HEK293 (cell line): ENCODE data around the gene ARHGDIA.

Experiments used
- CTCF ChIA-PET: fragments of 350-600 bp; formaldehyde crosslinking; extraction: SDS; loops from one replicate; lab custom pipeline; 2021; ENCODE audit warnings: antibody characterized with exemption; lab: Yijun Ruan, JAX
- POLR2A ChIA-PET: fragments of 300-600 bp; formaldehyde crosslinking; extraction: SDS; loops from one replicate; lab custom pipeline; 2020; ENCODE audit warnings: antibody characterized with exemption, inconsistent platforms; lab: Yijun Ruan, JAX
- H3K27ac ChIP-seq: fragments of 200-500 bp; sonication (Bioruptor generic); 2 replicates; pipeline ENCODE4 v1.5.1; 2014; ENCODE audit warnings: low read depth, low read length, control low read depth, inconsistent platforms; ENCODE audit errors: extremely low read depth
- H3K36me3 ChIP-seq, 2 experiments: fragments of 200-500 bp in 1 of 2; sonication (Bioruptor generic) in 1 of 2; 1 replicate in 1 of 2; 2 replicates in 1 of 2; pipeline ENCODE4 v1.5.1; 2014 to 2017; ENCODE audit warnings: inconsistent platforms in 2 of 2, low read length in 2 of 2; ENCODE audit not compliant: control insufficient read depth in 2 of 2, insufficient read depth in 1 of 2
- H3K4me1 ChIP-seq: fragments of 200-500 bp; sonication (Bioruptor generic); 2 replicates; pipeline ENCODE4 v1.5.1; 2014; ENCODE audit warnings: mild to moderate bottlenecking, low read length, inconsistent platforms; ENCODE audit not compliant: control insufficient read depth, insufficient read depth
- H3K4me3 ChIP-seq: 2 replicates; pipeline ENCODE4 v1.5.1; 2011; ENCODE audit warnings: low read depth, mild to moderate bottlenecking, control low read depth, low read length, moderate library complexity
- H3K9me3 ChIP-seq: fragments of 200-500 bp; sonication (Bioruptor generic); 2 replicates; pipeline ENCODE4 v1.5.1; 2014; ENCODE audit warnings: low read depth, low read length, inconsistent platforms; ENCODE audit not compliant: control insufficient read depth, insufficient read depth
- GFI1B ChIP-seq: fragments of 450-650 bp; formaldehyde crosslinking; IDR thresholded peaks from 2 replicates; pipeline ENCODE4 v1.5.1; 2016; ENCODE audit warnings: missing biosample characterization, missing genetic modification characterization
- HOXA7 ChIP-seq: sonication (generic); formaldehyde crosslinking; IDR thresholded peaks from 2 replicates; pipeline ENCODE4 v1.8.1; 2022; ENCODE audit warnings: missing genetic modification reagents, borderline replicate concordance
- KLF1 ChIP-seq: fragments of 450-650 bp; formaldehyde crosslinking; IDR thresholded peaks from 2 replicates; pipeline ENCODE4 v1.5.1; 2016; ENCODE audit warnings: missing biosample characterization, missing genetic modification characterization
- ZBTB48 ChIP-seq: fragments of 450-650 bp; formaldehyde crosslinking; IDR thresholded peaks from 2 replicates; pipeline ENCODE4 v1.5.1; 2016; ENCODE audit warnings: missing biosample characterization, missing genetic modification characterization
- ZFP69B ChIP-seq: fragments of 450-650 bp; formaldehyde crosslinking; IDR thresholded peaks from 2 replicates; pipeline ENCODE4 v1.5.1; 2016; ENCODE audit warnings: missing biosample characterization, missing genetic modification characterization
- ZIC2 ChIP-seq: fragments of 450-650 bp; formaldehyde crosslinking; IDR thresholded peaks from 2 replicates; pipeline ENCODE4 v1.5.1; 2016; ENCODE audit warnings: missing biosample characterization, missing genetic modification characterization
- ZNF274 ChIP-seq, 2 experiments: fragments of 200-500 bp in 1 of 2; fragments of 450-650 bp in 1 of 2; sonication (Bioruptor generic) in 1 of 2; formaldehyde crosslinking in 1 of 2; IDR thresholded peaks; 2 replicates each; pipeline versions ENCODE4 v1.5.1 to v1.6.1; 2014 to 2016; ENCODE audit warnings: borderline replicate concordance in 1 of 2, inconsistent platforms in 1 of 2, low read length in 1 of 2, missing biosample characterization in 1 of 2, missing genetic modification characterization in 1 of 2
- ZNF366 ChIP-seq: fragments of 450-650 bp; formaldehyde crosslinking; conservative IDR thresholded peaks from 2 replicates; pipeline ENCODE4 v1.5.1; 2016; ENCODE audit warnings: missing biosample characterization, missing genetic modification characterization
- ZNF555 ChIP-seq: fragments of 450-650 bp; formaldehyde crosslinking; conservative IDR thresholded peaks from 2 replicates; pipeline ENCODE4 v1.5.1; 2017; ENCODE audit warnings: missing biosample characterization, mild to moderate bottlenecking, missing genetic modification characterization, inconsistent platforms
- ZNF629 ChIP-seq: fragments of 450-650 bp; formaldehyde crosslinking; IDR thresholded peaks from 2 replicates; pipeline ENCODE4 v1.5.1; 2017; ENCODE audit warnings: missing biosample characterization, missing genetic modification characterization
- ZNF658 ChIP-seq: fragments of 450-650 bp; formaldehyde crosslinking; IDR thresholded peaks from 2 replicates; pipeline ENCODE4; 2016; ENCODE audit warnings: missing biosample characterization, missing genetic modification characterization
- ZNF660 ChIP-seq: fragments of 450-650 bp; IDR thresholded peaks from 2 replicates; pipeline ENCODE4 v1.5.1; 2018; ENCODE audit warnings: missing biosample characterization, mild to moderate bottlenecking, missing genetic modification characterization
- ZNF837 ChIP-seq: fragments of 450-650 bp; formaldehyde crosslinking; IDR thresholded peaks from 2 replicates; pipeline ENCODE4 v1.5.1; 2016; ENCODE audit warnings: missing biosample characterization, missing genetic modification characterization
- ZSCAN23 ChIP-seq: fragments of 450-650 bp; formaldehyde crosslinking; IDR thresholded peaks from 2 replicates; pipeline ENCODE4 v1.5.1; 2016; ENCODE audit warnings: missing biosample characterization, missing genetic modification characterization
- TF ChIP-seq, protein P1 (sequence below): fragments of 450-650 bp; formaldehyde crosslinking; IDR thresholded peaks from 2 replicates; pipeline ENCODE4 v1.5.1; 2016; ENCODE audit warnings: missing biosample characterization, missing genetic modification characterization, low read depth
- TF ChIP-seq, protein P2 (sequence below): fragments of 450-650 bp; formaldehyde crosslinking; IDR thresholded peaks from 2 replicates; pipeline ENCODE4 v1.5.1; 2016; ENCODE audit warnings: missing biosample characterization, missing genetic modification characterization, low read depth
- TF ChIP-seq, protein P3 (sequence below): fragments of 450-650 bp; formaldehyde crosslinking; IDR thresholded peaks from 2 replicates; pipeline ENCODE4 v1.5.1; 2016; ENCODE audit warnings: missing biosample characterization, missing genetic modification characterization
- TF ChIP-seq, protein P4 (sequence below): fragments of 450-650 bp; formaldehyde crosslinking; IDR thresholded peaks from 2 replicates; pipeline ENCODE4 v1.5.1; 2016; ENCODE audit warnings: missing biosample characterization, missing genetic modification characterization
- TF ChIP-seq, protein P5 (sequence below): fragments of 450-650 bp; formaldehyde crosslinking; IDR thresholded peaks from 2 replicates; pipeline ENCODE4 v1.5.1; 2016; ENCODE audit warnings: missing biosample characterization, missing genetic modification characterization

The ARHGDIA gene

DNA sequence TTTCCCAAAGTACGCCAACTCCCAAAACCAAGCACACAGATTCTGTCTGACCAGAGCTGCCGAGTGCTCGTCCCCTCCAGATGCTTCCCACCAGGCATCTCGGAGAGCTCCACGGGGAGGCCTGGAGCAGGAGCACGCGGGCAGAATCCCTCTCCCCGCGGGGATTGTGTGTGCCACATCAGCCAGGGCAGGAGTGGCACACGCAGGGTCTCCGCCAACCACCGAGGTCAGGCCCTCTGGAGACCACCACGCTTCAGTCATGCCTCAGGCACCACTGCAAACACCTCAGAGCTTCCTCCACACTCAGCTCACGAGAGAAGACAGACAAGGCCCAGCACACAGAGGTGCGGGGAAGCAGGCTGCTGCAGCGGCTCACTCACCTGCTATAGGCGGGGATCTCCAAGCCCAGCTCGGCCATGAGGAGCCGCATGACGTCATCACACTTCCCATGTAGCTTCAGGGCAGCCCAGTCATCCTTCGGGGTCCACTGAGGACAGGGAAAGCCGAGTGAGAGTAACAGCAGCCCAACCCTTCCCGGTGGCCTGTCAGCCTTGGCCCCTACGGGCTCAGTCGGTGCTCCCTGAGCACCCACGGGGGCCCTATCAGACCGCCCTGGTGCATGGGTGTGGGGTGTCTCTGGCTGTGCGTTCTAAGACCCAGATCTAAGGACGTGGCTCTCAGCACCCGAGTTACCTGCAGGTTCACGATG, 42.4 kb upstream of the ARHGDIA start:
- Histone ChIP-seq H3K27ac (no peak overlapping the region), H3K9me3 (no peaks in the 10 kb centered on the region), H3K4me1 (peaks cover 10% of the 10 kb centered on the region)
- CTCF ChIA-PET, result interaction anchor here (0.7 to 1.0 kb wide), 5 partner anchors 11 to 106 kb away, joined by 3 to 5 read pairs (median 3); no protein-coding TSS in a partner anchor
- POLR2A ChIA-PET, result interaction anchor here (0.6 to 1.2 kb wide), 7 partner anchors 10 to 210 kb away, joined by 3 to 6 read pairs (median 3); partner anchors contain the start of gene MRPL12
- no peak for TF ChIP-seq ZSCAN23 (tag by site-specific recombination)
- TF ChIP-seq, protein P1, sequence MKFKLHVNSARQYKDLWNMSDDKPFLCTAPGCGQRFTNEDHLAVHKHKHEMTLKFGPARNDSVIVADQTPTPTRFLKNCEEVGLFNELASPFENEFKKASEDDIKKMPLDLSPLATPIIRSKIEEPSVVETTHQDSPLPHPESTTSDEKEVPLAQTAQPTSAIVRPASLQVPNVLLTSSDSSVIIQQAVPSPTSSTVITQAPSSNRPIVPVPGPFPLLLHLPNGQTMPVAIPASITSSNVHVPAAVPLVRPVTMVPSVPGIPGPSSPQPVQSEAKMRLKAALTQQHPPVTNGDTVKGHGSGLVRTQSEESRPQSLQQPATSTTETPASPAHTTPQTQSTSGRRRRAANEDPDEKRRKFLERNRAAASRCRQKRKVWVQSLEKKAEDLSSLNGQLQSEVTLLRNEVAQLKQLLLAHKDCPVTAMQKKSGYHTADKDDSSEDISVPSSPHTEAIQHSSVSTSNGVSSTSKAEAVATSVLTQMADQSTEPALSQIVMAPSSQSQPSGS (tag by site-specific recombination), result peak; percentile 87
- peak; percentile 40; the same call in 1 of the 2 replicates for TF ChIP-seq ZNF629 (tag by site-specific recombination)
- TF ChIP-seq ZNF274 (IDR thresholded peaks at IDR 0.05; ENCODE audit: low read length), result no peak
- no peak for TF ChIP-seq ZNF274 (tag by site-specific recombination; IDR thresholded peaks at IDR 0.05; ENCODE audit: borderline replicate concordance)
- no peak for TF ChIP-seq ZNF555 (tag by site-specific recombination)
- TF ChIP-seq ZNF658 (tag by site-specific recombination), result no peak
- TF ChIP-seq ZNF837 (tag by site-specific recombination), result no peak
- TF ChIP-seq, protein P2, sequence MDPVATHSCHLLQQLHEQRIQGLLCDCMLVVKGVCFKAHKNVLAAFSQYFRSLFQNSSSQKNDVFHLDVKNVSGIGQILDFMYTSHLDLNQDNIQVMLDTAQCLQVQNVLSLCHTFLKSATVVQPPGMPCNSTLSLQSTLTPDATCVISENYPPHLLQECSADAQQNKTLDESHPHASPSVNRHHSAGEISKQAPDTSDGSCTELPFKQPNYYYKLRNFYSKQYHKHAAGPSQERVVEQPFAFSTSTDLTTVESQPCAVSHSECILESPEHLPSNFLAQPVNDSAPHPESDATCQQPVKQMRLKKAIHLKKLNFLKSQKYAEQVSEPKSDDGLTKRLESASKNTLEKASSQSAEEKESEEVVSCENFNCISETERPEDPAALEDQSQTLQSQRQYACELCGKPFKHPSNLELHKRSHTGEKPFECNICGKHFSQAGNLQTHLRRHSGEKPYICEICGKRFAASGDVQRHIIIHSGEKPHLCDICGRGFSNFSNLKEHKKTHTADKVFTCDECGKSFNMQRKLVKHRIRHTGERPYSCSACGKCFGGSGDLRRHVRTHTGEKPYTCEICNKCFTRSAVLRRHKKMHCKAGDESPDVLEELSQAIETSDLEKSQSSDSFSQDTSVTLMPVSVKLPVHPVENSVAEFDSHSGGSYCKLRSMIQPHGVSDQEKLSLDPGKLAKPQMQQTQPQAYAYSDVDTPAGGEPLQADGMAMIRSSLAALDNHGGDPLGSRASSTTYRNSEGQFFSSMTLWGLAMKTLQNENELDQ, result no peak
- TF ChIP-seq, protein P3, sequence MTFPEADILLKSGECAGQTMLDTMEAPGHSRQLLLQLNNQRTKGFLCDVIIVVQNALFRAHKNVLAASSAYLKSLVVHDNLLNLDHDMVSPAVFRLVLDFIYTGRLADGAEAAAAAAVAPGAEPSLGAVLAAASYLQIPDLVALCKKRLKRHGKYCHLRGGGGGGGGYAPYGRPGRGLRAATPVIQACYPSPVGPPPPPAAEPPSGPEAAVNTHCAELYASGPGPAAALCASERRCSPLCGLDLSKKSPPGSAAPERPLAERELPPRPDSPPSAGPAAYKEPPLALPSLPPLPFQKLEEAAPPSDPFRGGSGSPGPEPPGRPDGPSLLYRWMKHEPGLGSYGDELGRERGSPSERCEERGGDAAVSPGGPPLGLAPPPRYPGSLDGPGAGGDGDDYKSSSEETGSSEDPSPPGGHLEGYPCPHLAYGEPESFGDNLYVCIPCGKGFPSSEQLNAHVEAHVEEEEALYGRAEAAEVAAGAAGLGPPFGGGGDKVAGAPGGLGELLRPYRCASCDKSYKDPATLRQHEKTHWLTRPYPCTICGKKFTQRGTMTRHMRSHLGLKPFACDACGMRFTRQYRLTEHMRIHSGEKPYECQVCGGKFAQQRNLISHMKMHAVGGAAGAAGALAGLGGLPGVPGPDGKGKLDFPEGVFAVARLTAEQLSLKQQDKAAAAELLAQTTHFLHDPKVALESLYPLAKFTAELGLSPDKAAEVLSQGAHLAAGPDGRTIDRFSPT, result peak; percentile 53; the same call in 1 of the 2 replicates
- TF ChIP-seq, protein P4, sequence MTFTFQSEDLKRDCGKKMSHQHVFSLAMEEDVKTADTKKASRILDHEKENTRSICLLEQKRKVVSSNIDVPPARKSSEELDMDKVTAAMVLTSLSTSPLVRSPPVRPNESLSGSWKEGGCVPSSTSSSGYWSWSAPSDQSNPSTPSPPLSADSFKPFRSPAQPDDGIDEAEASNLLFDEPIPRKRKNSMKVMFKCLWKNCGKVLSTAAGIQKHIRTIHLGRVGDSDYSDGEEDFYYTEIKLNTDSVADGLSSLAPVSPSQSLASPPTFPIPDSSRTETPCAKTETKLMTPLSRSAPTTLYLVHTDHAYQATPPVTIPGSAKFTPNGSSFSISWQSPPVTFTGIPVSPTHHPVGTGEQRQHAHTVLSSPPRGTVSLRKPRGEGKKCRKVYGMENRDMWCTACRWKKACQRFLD (tag by site-specific recombination), result no peak
- TF ChIP-seq ZIC2 (tag by site-specific recombination), result 0 out of 2 replicates have a peak, but pooled peaks have one; percentile 7
- TF ChIP-seq, all 188 proteins: peak for 4
- Histone ChIP-seq H3K4me3 (no peak overlapping the region), H3K36me3 (peaks cover 0 to 52% of the 10 kb centered on the region in 2 experiments; a peak in 1 of 3 replicates)

DNA sequence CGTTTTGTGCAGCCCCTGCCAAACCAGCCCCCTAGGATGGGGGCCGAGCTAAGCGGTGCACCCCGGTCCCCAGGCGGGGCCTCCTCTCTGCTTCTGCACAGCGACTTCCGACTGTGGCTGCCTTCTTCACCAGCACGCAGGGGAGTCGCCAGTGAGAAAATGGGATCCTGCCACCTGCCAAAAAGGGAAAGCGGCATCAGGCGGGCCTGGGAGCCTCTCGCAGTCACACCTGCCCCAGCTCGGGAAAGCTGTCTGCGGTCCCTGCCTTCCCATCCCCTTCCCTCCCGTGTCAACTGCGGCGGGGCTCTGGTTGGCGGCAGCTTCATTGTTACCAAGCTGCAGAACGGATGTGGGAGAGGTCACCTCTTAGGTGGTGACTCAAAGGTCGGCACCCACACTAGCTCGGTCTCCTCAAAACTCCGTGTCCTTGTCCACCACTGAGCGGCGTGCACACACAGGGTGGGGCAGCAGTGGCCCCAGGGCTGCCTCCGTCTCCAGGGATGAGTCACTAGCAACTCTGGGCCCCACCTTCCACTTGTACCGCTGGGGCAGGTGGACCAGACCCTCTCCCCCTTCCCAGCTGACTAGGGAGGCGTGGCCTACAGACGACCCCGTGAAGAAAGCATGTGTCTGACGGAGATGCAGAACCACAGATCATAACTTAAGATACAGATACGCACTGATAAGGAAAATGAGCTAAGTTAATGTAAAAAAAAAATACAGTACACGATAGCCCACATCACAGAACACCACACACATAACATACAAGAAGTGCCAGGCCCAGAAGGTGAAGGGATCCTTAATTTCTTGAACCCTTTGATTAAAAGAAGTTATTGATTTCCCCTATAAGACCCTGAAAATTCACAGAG, 41.5 kb upstream of the ARHGDIA start:
- POLR2A ChIA-PET, result interaction anchor here (0.5 to 2.0 kb wide), 10 partner anchors 9 to 209 kb away, joined by 3 to 10 read pairs (median 3); partner anchors contain the start of genes MAFG and MRPL12
- H3K27ac ChIP-seq, result no peak overlapping the region
- CTCF ChIA-PET, result interaction anchor here (0.7 to 1.9 kb wide), 5 partner anchors 12 to 107 kb away, joined by 3 to 8 read pairs (median 3); no protein-coding TSS in a partner anchor
- H3K4me1 ChIP-seq, result peaks cover 10% of the 10 kb centered on the region
- H3K36me3 ChIP-seq, result peaks cover 0 to 61% of the 10 kb centered on the region in 2 experiments; a peak in 1 of 3 replicates
- H3K9me3 ChIP-seq, result no peaks in the 10 kb centered on the region
- H3K4me3 ChIP-seq, result no peak overlapping the region
- TF ChIP-seq KLF1 (tag by site-specific recombination) (peak; percentile 86), ZNF366 (tag by site-specific recombination) (no peak), ZBTB48 (tag by site-specific recombination) (peak; percentile 34; the same call in 1 of the 2 replicates), GFI1B (tag by site-specific recombination) (no peak), HOXA7 (no peak), ZFP69B (tag by site-specific recombination) (peak; percentile 94), ZNF660 (tag by site-specific recombination) (peak; percentile 92)
- TF ChIP-seq, protein P5, sequence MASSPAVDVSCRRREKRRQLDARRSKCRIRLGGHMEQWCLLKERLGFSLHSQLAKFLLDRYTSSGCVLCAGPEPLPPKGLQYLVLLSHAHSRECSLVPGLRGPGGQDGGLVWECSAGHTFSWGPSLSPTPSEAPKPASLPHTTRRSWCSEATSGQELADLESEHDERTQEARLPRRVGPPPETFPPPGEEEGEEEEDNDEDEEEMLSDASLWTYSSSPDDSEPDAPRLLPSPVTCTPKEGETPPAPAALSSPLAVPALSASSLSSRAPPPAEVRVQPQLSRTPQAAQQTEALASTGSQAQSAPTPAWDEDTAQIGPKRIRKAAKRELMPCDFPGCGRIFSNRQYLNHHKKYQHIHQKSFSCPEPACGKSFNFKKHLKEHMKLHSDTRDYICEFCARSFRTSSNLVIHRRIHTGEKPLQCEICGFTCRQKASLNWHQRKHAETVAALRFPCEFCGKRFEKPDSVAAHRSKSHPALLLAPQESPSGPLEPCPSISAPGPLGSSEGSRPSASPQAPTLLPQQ (tag by site-specific recombination), result peak; percentile 88
